A673 (cell line): Measurements from ENCODE around the gene NOS1AP.
"Not testable (repeated sequence)": the region's sequence is repeated elsewhere in the genome, so short reads cannot be mapped to it uniquely, and the experiment has no call there.

Experiments used
- CTCF ChIP-seq: fragments of 300-800, 200-600 bp; sonication (generic); conservative IDR thresholded peaks from 2 replicates; pipeline ENCODE4 v1.5.1; 2017; ENCODE audit warnings: low read depth, mild to moderate bottlenecking, antibody characterized with exemption, low read length, moderate library complexity, mixed read lengths
- EZH2 ChIP-seq: fragments of 200-600 bp; sonication (generic); IDR thresholded peaks from 2 replicates; pipeline ENCODE4 v1.6.1; 2017; ENCODE audit warnings: borderline replicate concordance, low read depth, mild to moderate bottlenecking, mixed read lengths, antibody characterized with exemption, low read length; ENCODE audit not compliant: poor library complexity, severe bottlenecking

DNA sequence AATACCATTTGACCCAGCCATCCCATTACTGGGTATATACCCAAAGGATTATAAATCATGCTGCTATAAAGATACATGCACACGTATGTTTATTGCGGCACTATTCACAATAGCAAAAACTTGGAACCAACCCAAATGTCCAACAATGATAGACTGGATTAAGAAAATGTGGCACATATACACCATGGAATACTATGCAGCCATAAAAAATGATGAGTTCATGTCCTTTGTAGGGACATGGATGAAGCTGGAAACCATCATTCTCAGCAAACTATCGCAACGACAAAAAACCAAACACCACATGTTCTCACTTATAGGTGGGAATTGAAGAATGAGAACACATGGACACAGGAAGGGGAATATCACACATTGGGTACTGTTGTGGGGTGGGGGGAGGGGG is 104.5 kb downstream of the NOS1AP start:
- not testable (repeated sequence) for TF ChIP-seq CTCF, EZH2
